Endodermal cell (in vitro differentiated cells): ENCODE measurements around the gene FCHSD1. TPM values are rescaled to one million over a fixed set of nuclear protein-coding genes. Genes with fewer than 3 reads are reported as not detected.
A peak's percentile ranks its signal among the peaks of the same experiment; 100 is the strongest.

Source experiments
- DNase-seq: peaks from one replicate; pipeline ENCODE4 v3.0.0-alpha.2; 2017
- H3K27ac ChIP-seq: 2 replicates; pipeline ENCODE4 v1.5.1; 2013; ENCODE audit warnings: mild to moderate bottlenecking, low read depth, low read length, moderate library complexity
- H3K27me3 ChIP-seq: 2 replicates; pipeline ENCODE4 v1.6.1; 2013; ENCODE audit warnings: mild to moderate bottlenecking, low read length, moderate library complexity; ENCODE audit not compliant: insufficient read depth, control insufficient read depth, poor library complexity, severe bottlenecking
- H3K36me3 ChIP-seq: 2 replicates; pipeline ENCODE4 v1.7.0; 2013; ENCODE audit warnings: mild to moderate bottlenecking, low read length, moderate library complexity; ENCODE audit not compliant: control insufficient read depth, insufficient read depth
- H3K4me1 ChIP-seq: one replicate; pipeline ENCODE4 v1.7.0; 2013; ENCODE audit warnings: low read length; ENCODE audit not compliant: control insufficient read depth, insufficient read depth
- H3K4me3 ChIP-seq: 2 replicates; pipeline ENCODE4 v1.5.1; 2013; ENCODE audit warnings: mild to moderate bottlenecking, low read length, moderate library complexity
- H3K9ac ChIP-seq: 2 replicates; pipeline ENCODE4 v1.6.1; 2013; ENCODE audit warnings: mild to moderate bottlenecking, low read length, moderate library complexity; ENCODE audit not compliant: poor library complexity, severe bottlenecking; ENCODE audit errors: extremely low read depth
- H3K9me3 ChIP-seq: 2 replicates; pipeline ENCODE4 v1.6.1; 2013; ENCODE audit warnings: mild to moderate bottlenecking, low read length, moderate library complexity; ENCODE audit not compliant: control insufficient read depth
- H3K27ac Mint-ChIP-seq: 2 replicates; pipeline ENCODE4 v1.8.0; 2020; ENCODE audit warnings: mixed read lengths
- H3K27me3 Mint-ChIP-seq: 2 replicates; pipeline ENCODE4 v1.8.0; 2021; ENCODE audit warnings: mild to moderate bottlenecking, mixed read lengths; ENCODE audit not compliant: insufficient read depth
- H3K36me3 Mint-ChIP-seq: 2 replicates; pipeline ENCODE4 v1.8.0; 2020; ENCODE audit warnings: low read depth, mixed read lengths
- H3K4me1 Mint-ChIP-seq: 2 replicates; pipeline ENCODE4 v1.8.0; 2020; ENCODE audit warnings: mixed read lengths
- H3K4me3 Mint-ChIP-seq: 2 replicates; pipeline ENCODE4 v1.8.0; 2020; ENCODE audit warnings: mild to moderate bottlenecking, moderate library complexity, mixed read lengths
- H3K9me3 Mint-ChIP-seq: 2 replicates; pipeline ENCODE4 v1.8.0; 2020; ENCODE audit warnings: mild to moderate bottlenecking, mixed read lengths
- CTCF ChIP-seq: fragments of 200-600 bp; sonication (generic); conservative IDR thresholded peaks from 2 replicates; pipeline ENCODE4 v1.5.0; 2021; ENCODE audit warnings: antibody characterized with exemption, mild to moderate bottlenecking
- WGBS, 2 experiments: methylation state at CpG; one replicate each; pipeline versions ENCODE4 v1.1.5 to v1.1.7; 2013; ENCODE audit warnings: missing lambda C conversion rate in 2 of 2, mixed read lengths in 1 of 2; ENCODE audit not compliant: insufficient coverage in 1 of 2, insufficient read length in 1 of 2; 5-methylcytosine and 5-hydroxymethylcytosine counted together
- total RNA-seq, 2 donors: library from RNA; stranded (reverse); fragmentation: NEBNext Ultra II Directional in 1 of 2; extraction: Animal tissue kit (Norgen Biotek cat#: 25700) in 1 of 2; gene quantifications; 2 replicates in 1 of 2; 3 replicates in 1 of 2; pipeline ENCODE4 v1.2.1, GENCODE V29; 2021

The FCHSD1 gene
- total RNA-seq, 2 donors from 2014 or later = 34.8 to 41.7 TPM

- Mint-ChIP-seq H3K36me3 (peaks cover 29% of the 10 kb centered on the region), H3K4me1 (peaks cover 8% of the 10 kb centered on the region), H3K9me3 (no peaks in the 10 kb centered on the region), H3K4me3 (no peak overlapping the region), H3K27ac (no peak overlapping the region), H3K27me3 (no peaks in the 10 kb centered on the region)
- Histone ChIP-seq H3K4me1 (no peaks in the 10 kb centered on the region), H3K9ac (no peak overlapping the region), H3K27ac (no peak overlapping the region), H3K27me3 (no peaks in the 10 kb centered on the region), H3K36me3 (peaks cover 7% of the 10 kb centered on the region), H3K9me3 (no peaks in the 10 kb centered on the region), H3K4me3 (no peak overlapping the region)
- TF ChIP-seq CTCF = no peak
- no peak for DNase-seq
- WGBS, 2 experiments = 94 to 97% methylated on average over 11 to 23 of the region's 23 CpGs
These were observed 21.0 kb upstream of the FCHSD1 start for GRCh38 chr5:141672071-141672840.

GRCh38 chr5:141669520-141669919 is 18.3 kb upstream of the FCHSD1 start:
- no peaks in the 10 kb centered on the region for H3K9me3 Mint-ChIP-seq
- Histone ChIP-seq H3K4me1 (no peaks in the 10 kb centered on the region), H3K9me3 (no peaks in the 10 kb centered on the region), H3K36me3 (no peaks in the 10 kb centered on the region), H3K27me3 (no peaks in the 10 kb centered on the region), H3K27ac (no peak overlapping the region), H3K4me3 (no peak overlapping the region), H3K9ac (no peak overlapping the region)
- no peaks in the 10 kb centered on the region for H3K27me3 Mint-ChIP-seq
- peak; percentile 60 for TF ChIP-seq CTCF
- H3K36me3 Mint-ChIP-seq = peaks cover 32% of the 10 kb centered on the region
- H3K4me1 Mint-ChIP-seq = peaks cover 7% of the 10 kb centered on the region
- no peak overlapping the region for H3K4me3 Mint-ChIP-seq
- 72% methylated on average over 4 of the region's 4 CpGs; no CpG with 5 or more reads in 1 of the 2 experiments for WGBS, 2 experiments
- DNase-seq = peak; percentile 71
- no peak overlapping the region for H3K27ac Mint-ChIP-seq

- no peak for TF ChIP-seq CTCF
- Mint-ChIP-seq H3K27me3 (no peaks in the 10 kb centered on the region), H3K4me1 (peaks cover 7% of the 10 kb centered on the region), H3K4me3 (no peak overlapping the region), H3K36me3 (peaks cover 34% of the 10 kb centered on the region), H3K9me3 (no peaks in the 10 kb centered on the region), H3K27ac (no peak overlapping the region)
- Histone ChIP-seq H3K4me1 (no peaks in the 10 kb centered on the region), H3K4me3 (no peak overlapping the region), H3K27ac (no peak overlapping the region), H3K9me3 (no peaks in the 10 kb centered on the region), H3K36me3 (no peaks in the 10 kb centered on the region), H3K9ac (no peak overlapping the region), H3K27me3 (no peaks in the 10 kb centered on the region)
- DNase-seq = no peak
- WGBS, 2 experiments = 74 to 90% methylated on average over 6 to 8 of the region's 8 CpGs
These were observed 17.5 kb upstream of the FCHSD1 start for GRCh38 chr5:141668601-141669265.
